GM18870 (cell line): ENCODE data around the gene INSR.

Experiments
- ATAC-seq: cut with Tn5 transposase; IDR thresholded peaks from one replicate; pipeline ENCODE4 v1.9.1; 2021; ENCODE audit warnings: moderate library complexity; ENCODE audit not compliant: unreplicated experiment

Gene INSR

DNA sequence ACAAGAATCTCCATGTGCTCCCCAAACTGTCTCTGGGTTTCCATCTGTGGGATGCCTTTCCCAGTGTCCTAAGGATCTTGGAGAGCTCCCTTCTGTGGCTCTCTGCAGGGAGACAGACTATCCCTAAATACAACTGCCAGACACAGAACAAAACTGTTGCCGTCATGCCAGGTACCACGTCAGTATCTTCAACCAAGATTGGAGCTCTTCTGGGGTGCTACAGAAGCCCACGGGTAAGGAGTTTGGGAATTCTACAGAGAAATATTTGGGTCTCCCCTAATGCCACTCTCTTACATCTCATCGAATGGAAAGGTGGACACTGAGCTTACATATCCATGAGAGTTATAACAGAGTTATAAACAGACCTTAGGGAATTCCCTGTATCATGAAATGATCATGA is 230.9 kb downstream of the INSR start:
- ATAC-seq = no peak
